ENCODE results near the gene KCNQ1.

DNA sequence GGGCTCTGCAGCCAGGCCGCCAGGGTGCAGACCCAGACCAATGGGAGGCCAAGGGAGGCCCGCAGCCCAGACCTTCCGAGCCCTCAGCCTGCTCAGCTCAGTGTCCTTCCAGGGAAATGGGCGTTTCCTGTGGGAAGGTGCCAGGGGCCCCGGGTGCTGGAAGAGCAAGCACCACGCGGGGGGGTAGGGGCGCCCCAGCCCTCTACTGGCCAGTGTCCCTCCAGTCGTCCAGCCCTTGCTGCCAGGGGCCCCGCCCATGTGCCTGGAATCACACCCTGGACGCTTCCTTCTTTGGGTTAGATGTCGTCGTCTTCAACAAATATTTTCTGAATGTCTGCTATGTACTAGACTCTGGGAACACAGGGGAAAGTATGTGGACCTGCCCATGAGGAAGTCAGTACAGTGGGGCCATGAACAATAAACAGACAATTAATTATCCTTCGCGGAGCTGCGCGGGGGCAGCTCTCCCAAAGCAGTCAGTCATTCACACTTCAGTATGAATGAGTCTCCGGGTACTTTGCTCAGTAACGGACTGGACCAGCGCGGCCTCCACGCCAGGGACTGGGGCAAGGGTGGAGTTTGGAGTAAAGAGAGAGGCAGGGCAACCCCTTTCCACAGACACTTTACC, 380.6 kb downstream of the KCNQ1 start:
- TF ChIP-seq, protein P1, sequence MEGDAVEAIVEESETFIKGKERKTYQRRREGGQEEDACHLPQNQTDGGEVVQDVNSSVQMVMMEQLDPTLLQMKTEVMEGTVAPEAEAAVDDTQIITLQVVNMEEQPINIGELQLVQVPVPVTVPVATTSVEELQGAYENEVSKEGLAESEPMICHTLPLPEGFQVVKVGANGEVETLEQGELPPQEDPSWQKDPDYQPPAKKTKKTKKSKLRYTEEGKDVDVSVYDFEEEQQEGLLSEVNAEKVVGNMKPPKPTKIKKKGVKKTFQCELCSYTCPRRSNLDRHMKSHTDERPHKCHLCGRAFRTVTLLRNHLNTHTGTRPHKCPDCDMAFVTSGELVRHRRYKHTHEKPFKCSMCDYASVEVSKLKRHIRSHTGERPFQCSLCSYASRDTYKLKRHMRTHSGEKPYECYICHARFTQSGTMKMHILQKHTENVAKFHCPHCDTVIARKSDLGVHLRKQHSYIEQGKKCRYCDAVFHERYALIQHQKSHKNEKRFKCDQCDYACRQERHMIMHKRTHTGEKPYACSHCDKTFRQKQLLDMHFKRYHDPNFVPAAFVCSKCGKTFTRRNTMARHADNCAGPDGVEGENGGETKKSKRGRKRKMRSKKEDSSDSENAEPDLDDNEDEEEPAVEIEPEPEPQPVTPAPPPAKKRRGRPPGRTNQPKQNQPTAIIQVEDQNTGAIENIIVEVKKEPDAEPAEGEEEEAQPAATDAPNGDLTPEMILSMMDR (optimal IDR thresholded peaks at IDR 0.05 in 1 of 3, IDR thresholded peaks at IDR 0.05 in 1 of 3, conservative IDR thresholded peaks at IDR 0.05 in 1 of 3; ENCODE audit: extremely low read depth in 1 of 3, insufficient read depth in 2 of 3, low read length in 3 of 3): no peak
- TF ChIP-seq EZH2 (IDR thresholded peaks at IDR 0.05; ENCODE audit: low read length): no peak

Measured in keratinocyte (primary cell).